ENCODE results near the gene CCM2.

DNA sequence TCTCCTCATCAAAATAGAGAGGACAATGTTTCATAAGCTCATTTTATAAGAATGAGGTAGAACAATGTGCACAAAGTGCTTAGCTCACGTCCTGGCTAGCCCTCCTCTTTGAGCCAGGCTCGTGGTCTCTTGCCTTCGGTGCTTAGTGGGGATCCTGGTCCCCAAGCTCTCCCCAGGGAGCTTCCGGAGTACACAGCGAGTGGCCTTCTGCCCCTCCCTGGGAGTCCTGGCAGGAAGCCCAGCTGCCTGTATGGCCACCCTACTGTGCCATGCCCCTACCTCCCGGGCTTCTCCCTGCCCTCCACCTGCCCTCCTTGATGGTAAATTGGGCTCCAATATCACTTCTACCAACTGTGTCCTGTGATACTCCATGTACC lies 22.1 kb upstream of the CCM2 start:
- TF ChIP-seq, protein P1, sequence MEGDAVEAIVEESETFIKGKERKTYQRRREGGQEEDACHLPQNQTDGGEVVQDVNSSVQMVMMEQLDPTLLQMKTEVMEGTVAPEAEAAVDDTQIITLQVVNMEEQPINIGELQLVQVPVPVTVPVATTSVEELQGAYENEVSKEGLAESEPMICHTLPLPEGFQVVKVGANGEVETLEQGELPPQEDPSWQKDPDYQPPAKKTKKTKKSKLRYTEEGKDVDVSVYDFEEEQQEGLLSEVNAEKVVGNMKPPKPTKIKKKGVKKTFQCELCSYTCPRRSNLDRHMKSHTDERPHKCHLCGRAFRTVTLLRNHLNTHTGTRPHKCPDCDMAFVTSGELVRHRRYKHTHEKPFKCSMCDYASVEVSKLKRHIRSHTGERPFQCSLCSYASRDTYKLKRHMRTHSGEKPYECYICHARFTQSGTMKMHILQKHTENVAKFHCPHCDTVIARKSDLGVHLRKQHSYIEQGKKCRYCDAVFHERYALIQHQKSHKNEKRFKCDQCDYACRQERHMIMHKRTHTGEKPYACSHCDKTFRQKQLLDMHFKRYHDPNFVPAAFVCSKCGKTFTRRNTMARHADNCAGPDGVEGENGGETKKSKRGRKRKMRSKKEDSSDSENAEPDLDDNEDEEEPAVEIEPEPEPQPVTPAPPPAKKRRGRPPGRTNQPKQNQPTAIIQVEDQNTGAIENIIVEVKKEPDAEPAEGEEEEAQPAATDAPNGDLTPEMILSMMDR (IDR thresholded peaks at IDR 0.05) = no peak
- no peak for TF ChIP-seq POLR2A (IDR thresholded peaks at IDR 0.05)

All from ovary (tissue), 3 donors.